Caco-2 (cell line): ENCODE results near the gene PEX26. TPM values are rescaled to one million over a fixed set of nuclear protein-coding genes. Genes with fewer than 3 reads are reported as not detected.

ENCODE experiments used
- BruUV-seq: library from RNA; stranded (reverse); fragments of 400-500 nt; replicated peaks from 2 replicates; lab custom pipeline; 2021; lab: Mats Ljungman, UMichigan
- CTCF ChIA-PET: fragments of 300-600 bp; sonication (Branson Sonifier 250); formaldehyde crosslinking; loops from one replicate; lab custom pipeline; 2022; ENCODE audit warnings: antibody characterized with exemption; lab: Charles Lee
- POLR2A ChIA-PET: fragments of 300-600 bp; sonication (Branson Sonifier 250); formaldehyde crosslinking; loops from one replicate; lab custom pipeline; 2022; ENCODE audit warnings: antibody characterized with exemption; lab: Charles Lee
- DNase-seq, 2 experiments: peaks; one replicate each; pipeline versions ENCODE4 v3.0.0 to v3.0.0-alpha.2; 2020 to 2022
- H3K27me3 ChIP-seq: replicated peaks from 2 replicates; pipeline ENCODE4 v1.6.0; 2011; ENCODE audit warnings: low read length; ENCODE audit not compliant: control insufficient read depth, insufficient read depth
- H3K36me3 ChIP-seq: 2 replicates; pipeline ENCODE4 v1.5.1; 2011; ENCODE audit warnings: low read length; ENCODE audit not compliant: control insufficient read depth, insufficient read depth
- H3K4me1 ChIP-seq: fragments of 250-450 bp; sonication (Bioruptor Pico); 2 replicates; pipeline ENCODE4 v1.5.1; 2020; ENCODE audit warnings: mild to moderate bottlenecking
- H3K4me3 ChIP-seq: 2 replicates; pipeline ENCODE4 v1.5.1; 2011; ENCODE audit warnings: low read depth, mild to moderate bottlenecking, control low read depth, low read length
- H3K9me3 ChIP-seq: fragments of 250-450 bp; sonication (Bioruptor Pico); 2 replicates; pipeline ENCODE4 v1.5.1; 2020; ENCODE audit warnings: mild to moderate bottlenecking, moderate library complexity
- H3K27ac Mint-ChIP-seq: one replicate; pipeline ENCODE4 v1.8.0; 2022; ENCODE audit warnings: mixed read lengths; ENCODE audit not compliant: unreplicated experiment
- H3K27me3 Mint-ChIP-seq: one replicate; pipeline ENCODE4 v1.8.0; 2022; ENCODE audit warnings: mixed read lengths; ENCODE audit not compliant: insufficient read depth, unreplicated experiment
- H3K36me3 Mint-ChIP-seq: one replicate; pipeline ENCODE4 v1.8.0; 2022; ENCODE audit warnings: mild to moderate bottlenecking, mixed read lengths; ENCODE audit not compliant: insufficient read depth, unreplicated experiment
- H3K4me1 Mint-ChIP-seq: one replicate; pipeline ENCODE4 v1.8.0; 2022; ENCODE audit warnings: low read depth, mixed read lengths; ENCODE audit not compliant: unreplicated experiment
- H3K4me3 Mint-ChIP-seq: one replicate; pipeline ENCODE4 v1.8.0; 2022; ENCODE audit warnings: mild to moderate bottlenecking, moderate library complexity, mixed read lengths; ENCODE audit not compliant: unreplicated experiment
- H3K9me3 Mint-ChIP-seq: one replicate; pipeline ENCODE4 v1.8.0; 2022; ENCODE audit warnings: mixed read lengths; ENCODE audit not compliant: unreplicated experiment
- intact Hi-C: fragments of 100-400 bp; cut with micrococcal nuclease; formaldehyde crosslinking; loops from one replicate; pipeline ENCODE4 v1.10.0; 2022; ENCODE audit not compliant: unreplicated experiment
- total RNA-seq: library from RNA; stranded (reverse); gene quantifications from 2 replicates; pipeline ENCODE4 v1.2.3, GENCODE V29; 2022
- TF ChIP-seq, protein P1 (sequence below), 2 experiments: fragments of 200-600 bp in 1 of 2; IDR thresholded peaks; 1 replicate in 1 of 2; 2 replicates in 1 of 2; pipeline versions ENCODE4 v1.5.1 to v1.8.0; 2011 to 2022; ENCODE audit warnings: antibody characterized with exemption in 1 of 2, control low read depth in 1 of 2, inconsistent platforms in 1 of 2, low read depth in 1 of 2, low read length in 1 of 2, mild to moderate bottlenecking in 1 of 2, moderate library complexity in 1 of 2; ENCODE audit not compliant: insufficient read depth in 1 of 2, severe bottlenecking in 1 of 2, unreplicated experiment in 1 of 2

Gene PEX26
- total RNA-seq, 1 experiment from 2014 or later: 40.6 TPM

DNA sequence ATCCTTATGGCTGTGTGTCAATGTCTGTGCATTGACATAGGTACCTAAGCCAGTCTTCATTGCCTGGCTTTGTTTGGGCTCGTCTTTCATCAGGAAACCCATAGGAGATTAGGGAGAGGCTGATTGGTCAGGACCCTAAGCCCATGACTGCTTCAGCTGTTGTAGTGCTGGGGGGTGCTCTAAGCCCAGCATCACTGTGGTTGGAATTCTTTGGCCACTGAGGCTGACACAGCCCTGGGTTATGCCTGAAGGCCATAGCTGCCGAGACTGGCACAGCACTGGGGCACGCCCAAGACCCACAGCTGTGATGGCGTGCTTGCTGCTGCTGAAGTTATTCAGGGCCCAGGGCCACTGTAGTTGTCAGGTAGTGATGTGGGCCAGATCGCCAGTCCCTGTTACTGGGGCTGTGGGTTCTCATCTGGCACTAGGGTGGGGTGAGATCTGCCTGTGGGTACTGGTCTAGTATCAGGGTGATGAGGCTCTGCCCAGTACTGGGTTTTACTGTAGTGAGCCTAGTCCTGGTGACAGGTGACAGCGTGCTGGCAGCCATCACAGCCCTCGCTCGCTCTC is 77.1 kb downstream of the PEX26 start:
- ChIA-PET CTCF (no interaction called here), POLR2A (no interaction called here)
- H3K9me3 Mint-ChIP-seq: no peaks in the 10 kb centered on the region
- no peak overlapping the region for H3K27ac Mint-ChIP-seq
- intact Hi-C loops: no loop called here
- no peaks in the 10 kb centered on the region for H3K27me3 Mint-ChIP-seq
- Histone ChIP-seq H3K27me3 (no peaks in the 10 kb centered on the region), H3K4me1 (no peaks in the 10 kb centered on the region), H3K36me3 (no peaks in the 10 kb centered on the region), H3K9me3 (no peaks in the 10 kb centered on the region), H3K4me3 (no peak overlapping the region)
- no peak overlapping the region for H3K4me3 Mint-ChIP-seq
- no peak for DNase-seq
- no peaks in the 10 kb centered on the region for H3K36me3 Mint-ChIP-seq
- TF ChIP-seq, protein P1, sequence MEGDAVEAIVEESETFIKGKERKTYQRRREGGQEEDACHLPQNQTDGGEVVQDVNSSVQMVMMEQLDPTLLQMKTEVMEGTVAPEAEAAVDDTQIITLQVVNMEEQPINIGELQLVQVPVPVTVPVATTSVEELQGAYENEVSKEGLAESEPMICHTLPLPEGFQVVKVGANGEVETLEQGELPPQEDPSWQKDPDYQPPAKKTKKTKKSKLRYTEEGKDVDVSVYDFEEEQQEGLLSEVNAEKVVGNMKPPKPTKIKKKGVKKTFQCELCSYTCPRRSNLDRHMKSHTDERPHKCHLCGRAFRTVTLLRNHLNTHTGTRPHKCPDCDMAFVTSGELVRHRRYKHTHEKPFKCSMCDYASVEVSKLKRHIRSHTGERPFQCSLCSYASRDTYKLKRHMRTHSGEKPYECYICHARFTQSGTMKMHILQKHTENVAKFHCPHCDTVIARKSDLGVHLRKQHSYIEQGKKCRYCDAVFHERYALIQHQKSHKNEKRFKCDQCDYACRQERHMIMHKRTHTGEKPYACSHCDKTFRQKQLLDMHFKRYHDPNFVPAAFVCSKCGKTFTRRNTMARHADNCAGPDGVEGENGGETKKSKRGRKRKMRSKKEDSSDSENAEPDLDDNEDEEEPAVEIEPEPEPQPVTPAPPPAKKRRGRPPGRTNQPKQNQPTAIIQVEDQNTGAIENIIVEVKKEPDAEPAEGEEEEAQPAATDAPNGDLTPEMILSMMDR (IDR thresholded peaks at IDR 0.05; ENCODE audit: insufficient read depth in 1 of 2, low read depth in 1 of 2, low read length in 1 of 2, severe bottlenecking in 1 of 2, unreplicated experiment in 1 of 2): no peak
- no TSS peak for BruUV-seq
- no peaks in the 10 kb centered on the region for H3K4me1 Mint-ChIP-seq

Other genes with a start within 250 kb of the PEX26 start
- gene MICAL3, start 53.4 kb upstream of the PEX26 start, total RNA-seq: 65.6 and 74.0 TPM in 2 replicates
- 0.56 and 0.73 TPM in 2 replicates for gene TUBA8, start 32.8 kb downstream of the PEX26 start, total RNA-seq
- gene USP18, start 72.2 kb downstream of the PEX26 start, total RNA-seq: 2.4 and 3.0 TPM in 2 replicates